ENCODE data around the gene L3MBTL2. TPM values are rescaled to one million over a fixed set of nuclear protein-coding genes. Genes with fewer than 3 reads are reported as not detected.

Gene L3MBTL2
- total and polyA plus RNA-seq, 9 of the 15 experiments (the other 6 are each of a cell fraction or from before 2014, with no cell fraction given) = 10.3 to 23.1 (median 18.6) TPM

DNA sequence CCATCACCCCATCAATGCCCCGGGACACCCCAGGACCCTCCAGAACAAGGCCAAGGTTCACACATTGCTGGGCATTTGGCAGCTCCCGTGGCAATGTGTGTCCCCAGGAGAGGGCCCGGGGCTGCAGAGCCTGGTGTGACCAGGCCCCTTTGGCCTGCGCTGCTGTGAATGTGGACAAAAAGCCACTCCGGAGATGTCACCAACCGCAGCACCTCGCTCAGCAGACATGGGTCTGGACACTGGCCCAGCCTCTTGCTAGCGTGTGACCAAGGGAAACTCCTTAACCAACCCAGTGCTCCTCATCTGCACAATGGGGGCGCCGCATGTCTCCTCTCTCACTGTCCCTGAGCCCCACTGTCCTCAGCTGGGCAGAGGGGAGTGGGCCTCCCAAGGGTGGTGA, 43.6 kb downstream of the L3MBTL2 start (continued):
- TF ChIP-seq, protein P1, sequence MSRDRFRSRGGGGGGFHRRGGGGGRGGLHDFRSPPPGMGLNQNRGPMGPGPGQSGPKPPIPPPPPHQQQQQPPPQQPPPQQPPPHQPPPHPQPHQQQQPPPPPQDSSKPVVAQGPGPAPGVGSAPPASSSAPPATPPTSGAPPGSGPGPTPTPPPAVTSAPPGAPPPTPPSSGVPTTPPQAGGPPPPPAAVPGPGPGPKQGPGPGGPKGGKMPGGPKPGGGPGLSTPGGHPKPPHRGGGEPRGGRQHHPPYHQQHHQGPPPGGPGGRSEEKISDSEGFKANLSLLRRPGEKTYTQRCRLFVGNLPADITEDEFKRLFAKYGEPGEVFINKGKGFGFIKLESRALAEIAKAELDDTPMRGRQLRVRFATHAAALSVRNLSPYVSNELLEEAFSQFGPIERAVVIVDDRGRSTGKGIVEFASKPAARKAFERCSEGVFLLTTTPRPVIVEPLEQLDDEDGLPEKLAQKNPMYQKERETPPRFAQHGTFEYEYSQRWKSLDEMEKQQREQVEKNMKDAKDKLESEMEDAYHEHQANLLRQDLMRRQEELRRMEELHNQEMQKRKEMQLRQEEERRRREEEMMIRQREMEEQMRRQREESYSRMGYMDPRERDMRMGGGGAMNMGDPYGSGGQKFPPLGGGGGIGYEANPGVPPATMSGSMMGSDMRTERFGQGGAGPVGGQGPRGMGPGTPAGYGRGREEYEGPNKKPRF (IDR thresholded peaks at IDR 0.05; ENCODE audit: low read depth, low read length) = no peak
- no peak for TF ChIP-seq BRD9 (IDR thresholded peaks at IDR 0.05; ENCODE audit: low read depth, partially characterized antibody)
- no peak for TF ChIP-seq CBX1 (IDR thresholded peaks at IDR 0.05; ENCODE audit: low read depth)
- TF ChIP-seq LCOR (CRISPR knock-in tag; IDR thresholded peaks at IDR 0.05) = no peak

DNA sequence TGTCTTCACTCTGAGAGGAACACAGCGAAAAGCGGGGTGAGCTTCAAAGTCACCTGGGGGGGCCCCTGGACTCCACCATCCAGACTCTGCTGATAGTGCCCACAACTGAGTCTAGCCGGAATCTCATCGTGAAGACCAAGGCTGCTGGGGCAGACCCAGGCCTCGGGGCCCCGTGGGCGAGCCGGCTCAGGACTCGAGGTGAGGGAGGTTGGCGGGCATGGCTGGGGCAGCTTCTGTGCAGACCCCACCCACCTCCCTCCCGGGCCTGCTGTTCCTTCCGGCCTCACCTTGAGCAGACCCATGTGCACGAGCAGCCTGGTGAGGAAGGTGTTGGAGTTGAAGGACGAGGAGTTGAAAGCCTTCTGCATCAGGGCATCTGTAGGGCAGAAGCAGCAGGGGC, 44.3 kb downstream of the L3MBTL2 start:
- BruUV-seq (replicated peaks) = no TSS peak
- DNase-seq (ENCODE audit: extremely low read depth in 1 of 4, low spot score in 3 of 4) = no peak
- ATAC-seq = no peak
- Histone ChIP-seq H3K27me3 (ENCODE audit: control insufficient read depth in 2 of 2, insufficient read depth in 2 of 2, low read length in 2 of 2) (no peaks in the 10 kb centered on the region), H3K4me2 (ENCODE audit: insufficient read depth, low read length) (no peak overlapping the region), H4K20me1 (replicated peaks; ENCODE audit: control insufficient read depth, insufficient read depth, low read length) (no peaks in the 10 kb centered on the region), H3K9me1 (ENCODE audit: control insufficient read depth, insufficient read depth, low read length) (peaks cover 4% of the 10 kb centered on the region), H3K9me3 (replicated peaks; ENCODE audit: control insufficient read depth, insufficient read depth, low read depth, low read length) (no peaks in the 10 kb centered on the region), H3K9ac (ENCODE audit: insufficient read depth in 1 of 2, low read depth in 2 of 2, low read length in 2 of 2) (no peak overlapping the region), H3K36me3 (ENCODE audit: control insufficient read depth, insufficient read depth, low read length) (peaks cover 78% of the 10 kb centered on the region; the same call in 2 of the 3 replicates), H3K27ac (ENCODE audit: extremely low read depth, low read depth, low read length) (no peak overlapping the region), H2AFZ (ENCODE audit: low read depth, low read length) (no peak overlapping the region), H3K4me3 (no peak overlapping the region), H3K79me2 (ENCODE audit: control insufficient read depth, insufficient read depth, low read length) (no peaks in the 10 kb centered on the region), H3K4me1 (replicated peaks in 1 of 2; ENCODE audit: control insufficient read depth in 2 of 2, insufficient read depth in 2 of 2, low read length in 2 of 2) (peaks cover 0 to 9% of the 10 kb centered on the region in 2 experiments; a peak in 2 of 5 replicates)
- WGBS (ENCODE audit: insufficient coverage, low coverage, missing lambda C conversion rate) = 96% methylated on average over 9 of the region's 14 CpGs
- no peak for FAIRE-seq
- ChIA-PET CTCF (ENCODE audit: low intra/inter-chr PET ratio) (no interaction called here), POLR2A (no interaction called here)
- in situ Hi-C loops (cut with MboI) (no loop called here), intact Hi-C loops (cut with micrococcal nuclease) (no loop called here)
- TF ChIP-seq, protein P2, sequence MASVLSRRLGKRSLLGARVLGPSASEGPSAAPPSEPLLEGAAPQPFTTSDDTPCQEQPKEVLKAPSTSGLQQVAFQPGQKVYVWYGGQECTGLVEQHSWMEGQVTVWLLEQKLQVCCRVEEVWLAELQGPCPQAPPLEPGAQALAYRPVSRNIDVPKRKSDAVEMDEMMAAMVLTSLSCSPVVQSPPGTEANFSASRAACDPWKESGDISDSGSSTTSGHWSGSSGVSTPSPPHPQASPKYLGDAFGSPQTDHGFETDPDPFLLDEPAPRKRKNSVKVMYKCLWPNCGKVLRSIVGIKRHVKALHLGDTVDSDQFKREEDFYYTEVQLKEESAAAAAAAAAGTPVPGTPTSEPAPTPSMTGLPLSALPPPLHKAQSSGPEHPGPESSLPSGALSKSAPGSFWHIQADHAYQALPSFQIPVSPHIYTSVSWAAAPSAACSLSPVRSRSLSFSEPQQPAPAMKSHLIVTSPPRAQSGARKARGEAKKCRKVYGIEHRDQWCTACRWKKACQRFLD (CRISPR knock-in tag; IDR thresholded peaks at IDR 0.05) = no peak
- TF ChIP-seq XRCC4 (IDR thresholded peaks at IDR 0.05; ENCODE audit: extremely low read depth, insufficient read depth, insufficient read length) = no peak
- no peak for TF ChIP-seq ZNF707 (CRISPR knock-in tag; conservative IDR thresholded peaks at IDR 0.05)
- TF ChIP-seq NFIX (CRISPR knock-in tag; IDR thresholded peaks at IDR 0.05; ENCODE audit: low read depth) = no peak
- no peak for TF ChIP-seq HEY1 (CRISPR knock-in tag; IDR thresholded peaks at IDR 0.05; ENCODE audit: borderline replicate concordance)
- TF ChIP-seq RAD21 (CRISPR knock-in tag; conservative IDR thresholded peaks at IDR 0.05 in 1 of 2, IDR thresholded peaks at IDR 0.05 in 1 of 2) = no peak
- TF ChIP-seq BDP1 (IDR thresholded peaks at IDR 0.05; ENCODE audit: insufficient read depth, insufficient read length) = no peak
- no peak for TF ChIP-seq HMGN3 (IDR thresholded peaks at IDR 0.05; ENCODE audit: borderline replicate concordance, extremely low read depth, insufficient read length, low read depth, low read length)
- TF ChIP-seq BRD4 (IDR thresholded peaks at IDR 0.05) = no peak
- no peak for TF ChIP-seq SETDB1 (IDR thresholded peaks at IDR 0.05; ENCODE audit: low read length)
- TF ChIP-seq DDX20 (tag; IDR thresholded peaks at IDR 0.05; ENCODE audit: low read depth) = no peak
- no peak for TF ChIP-seq DNMT1 (IDR thresholded peaks at IDR 0.05)
- no peak for TF ChIP-seq SLC30A9 (CRISPR knock-in tag; IDR thresholded peaks at IDR 0.05)
- no peak for TF ChIP-seq YY1 (IDR thresholded peaks at IDR 0.05; ENCODE audit: borderline replicate concordance in 1 of 3, control insufficient read depth in 1 of 3, extremely low read depth in 1 of 3, insufficient read depth in 3 of 3, insufficient read length in 1 of 3, insufficient replicate concordance in 2 of 3, low read depth in 1 of 3, low read length in 2 of 3)
- TF ChIP-seq SMAD4 (CRISPR knock-in tag; conservative IDR thresholded peaks at IDR 0.05) = no peak

Measured in K562 (cell line).